Stimulated activated naive CD8-positive, alpha-beta T cell treated with anti-CD3 and anti-CD28 coated beads, Interleukin-15, amount 100 ng/mL, for 72 hours (primary cell): Measurements from ENCODE around the gene SMTNL2.

Experiments used
- ATAC-seq: fragments of 150-1000 bp; cut with Tn5 transposase; 2 replicates; pipeline ENCODE4 v1.10.0; 2021; ENCODE audit warnings: mild to moderate bottlenecking, moderate library complexity
- DNase-seq, 2 donors: peaks; one replicate each; pipeline ENCODE4 v3.0.0; 2021 to 2022
- H3K27ac Mint-ChIP-seq, 2 donors: one replicate each; pipeline ENCODE4 v1.8.0; 2022; ENCODE audit warnings: mild to moderate bottlenecking in 2 of 2, mixed read lengths in 2 of 2, moderate library complexity in 2 of 2
- H3K27me3 Mint-ChIP-seq: one replicate; pipeline ENCODE4 v1.8.0; 2022; ENCODE audit warnings: mixed read lengths
- H3K4me1 Mint-ChIP-seq: one replicate; pipeline ENCODE4 v1.8.0; 2022; ENCODE audit warnings: mild to moderate bottlenecking, mixed read lengths
- H3K4me3 Mint-ChIP-seq, 2 donors: one replicate each; pipeline ENCODE4 v1.8.0; 2022; ENCODE audit warnings: mild to moderate bottlenecking in 2 of 2, mixed read lengths in 2 of 2, moderate library complexity in 1 of 2
- H3K9me3 Mint-ChIP-seq, 2 donors: one replicate each; pipeline ENCODE4 v1.8.0; 2022; ENCODE audit warnings: mixed read lengths in 2 of 2

SMTNL2 gene

DNA sequence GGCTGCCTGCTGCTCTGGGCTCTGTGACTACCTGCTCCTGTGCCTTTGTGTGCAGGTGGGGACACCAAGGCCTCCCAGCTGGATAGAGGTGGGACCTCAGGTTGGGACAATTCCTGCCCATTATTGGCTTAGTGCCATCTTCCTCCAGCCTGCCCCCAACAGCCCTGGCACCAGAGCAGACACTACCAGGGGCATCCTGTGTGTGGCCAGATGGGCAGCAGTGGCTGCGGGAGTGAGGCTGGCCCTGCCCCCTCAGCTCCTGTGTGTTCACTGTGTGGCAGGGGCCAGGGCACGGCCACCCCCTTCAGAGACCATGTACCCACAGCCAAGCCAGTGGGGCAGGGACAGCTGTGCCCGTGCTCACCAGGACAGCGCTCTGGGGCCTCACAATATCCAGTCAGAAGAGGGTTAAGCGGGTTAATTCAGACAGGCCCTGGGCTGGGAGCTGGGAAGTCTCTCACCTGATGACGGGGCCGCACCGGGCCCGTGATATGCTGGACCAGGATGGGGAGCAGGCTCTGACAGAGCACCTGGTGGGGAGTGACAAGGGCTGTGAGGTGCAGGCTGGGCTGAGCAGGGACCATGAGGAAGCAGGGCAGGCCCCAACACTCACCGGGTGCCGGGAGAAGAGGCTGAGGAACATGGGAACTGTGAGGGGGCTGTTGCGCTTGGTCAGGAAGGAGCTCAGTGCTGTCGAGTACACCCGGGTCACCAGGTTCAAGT lies 42.2 kb upstream of the SMTNL2 start:
- Mint-ChIP-seq H3K27me3 (no peaks in the 10 kb centered on the region), H3K27ac (peak overlapping the region; percentile 14 to 79), H3K9me3 (no peaks in the 10 kb centered on the region), H3K4me3 (no peak overlapping the region), H3K4me1 (peaks cover 19% of the 10 kb centered on the region)
- no peak for DNase-seq
- no peak for ATAC-seq

DNA sequence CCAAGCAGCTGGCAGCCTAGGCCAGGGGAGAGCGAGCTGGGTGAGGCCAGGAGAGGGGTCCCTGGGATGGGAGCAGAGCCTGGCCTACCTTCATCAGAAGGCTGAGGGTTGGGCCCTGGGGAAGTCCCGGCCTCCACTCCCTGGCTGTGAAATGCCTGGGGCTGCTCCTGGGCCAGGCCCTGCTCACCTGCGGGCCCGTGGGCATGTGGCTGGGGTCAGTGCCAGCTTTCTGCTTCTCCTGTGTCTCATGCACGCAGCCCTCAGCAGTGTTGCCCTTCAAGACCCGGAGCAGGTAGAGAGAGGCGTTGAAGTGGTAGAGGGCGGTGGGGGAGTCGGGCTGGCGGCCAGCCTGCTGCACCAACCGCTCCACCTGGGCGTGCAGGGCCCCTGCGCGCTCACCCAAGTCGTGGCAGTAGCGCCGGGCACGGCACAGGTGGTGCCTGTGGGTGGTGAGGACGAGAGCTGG lies 41.6 kb upstream of the SMTNL2 start:
- Mint-ChIP-seq H3K9me3 (no peaks in the 10 kb centered on the region), H3K4me3 (no peak overlapping the region), H3K4me1 (peaks cover 14% of the 10 kb centered on the region), H3K27ac (no peak overlapping the region), H3K27me3 (no peaks in the 10 kb centered on the region)
- ATAC-seq (no peak), DNase-seq (no peak)

GRCh38 chr17:4543557-4544026 lies 40.7 kb upstream of the SMTNL2 start:
- Mint-ChIP-seq H3K27ac (peak overlapping the region in 1 of 2 donors; percentile 71), H3K4me1 (peaks cover 14% of the 10 kb centered on the region), H3K4me3 (no peak overlapping the region), H3K9me3 (no peaks in the 10 kb centered on the region), H3K27me3 (no peaks in the 10 kb centered on the region)
- DNase-seq (no peak), ATAC-seq (no peak)

GRCh38 chr17:4544135-4544950 lies 40.0 kb upstream of the SMTNL2 start:
- Mint-ChIP-seq H3K27me3 (no peaks in the 10 kb centered on the region), H3K4me3 (no peak overlapping the region), H3K27ac (peak overlapping the region in 1 of 2 donors; percentile 71)

DNA sequence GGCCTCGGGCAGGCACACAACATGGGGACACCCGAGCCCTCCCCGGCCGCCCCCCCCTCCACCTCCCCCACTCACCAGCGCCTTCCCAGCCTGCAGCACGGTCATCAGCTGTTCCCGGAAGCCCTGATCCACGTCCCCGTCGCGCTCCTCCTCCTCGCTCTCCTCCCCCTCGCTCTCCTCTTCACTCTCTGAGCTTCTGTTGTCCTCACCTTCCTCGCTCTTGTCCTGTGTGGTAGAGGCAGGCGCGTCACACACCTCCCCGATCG lies 39.4 kb upstream of the SMTNL2 start:
- ATAC-seq (no peak), DNase-seq (no peak)
- H3K4me1 Mint-ChIP-seq: peaks cover 14% of the 10 kb centered on the region
- H3K9me3 Mint-ChIP-seq: no peaks in the 10 kb centered on the region
- H3K4me3 Mint-ChIP-seq: no peak overlapping the region
- no peak overlapping the region for H3K27ac Mint-ChIP-seq
- no peaks in the 10 kb centered on the region for H3K27me3 Mint-ChIP-seq

More at GRCh38 chr17:4544135-4544950, 40.0 kb upstream of the SMTNL2 start:
- Mint-ChIP-seq H3K4me1 (peaks cover 14% of the 10 kb centered on the region), H3K9me3 (no peaks in the 10 kb centered on the region)
- no peak for ATAC-seq
- DNase-seq: no peak

- Mint-ChIP-seq H3K4me1 (peaks cover 14% of the 10 kb centered on the region), H3K27ac (no peak overlapping the region), H3K4me3 (no peak overlapping the region), H3K27me3 (no peaks in the 10 kb centered on the region), H3K9me3 (no peaks in the 10 kb centered on the region)
- no peak for DNase-seq
- no peak for ATAC-seq
Observed at GRCh38 chr17:4545217-4545951, 38.9 kb upstream of the SMTNL2 start.

GRCh38 chr17:4547118-4547906 lies 37.0 kb upstream of the SMTNL2 start:
- no peak for DNase-seq
- H3K4me1 Mint-ChIP-seq: peaks cover 10% of the 10 kb centered on the region
- no peak overlapping the region for H3K27ac Mint-ChIP-seq
- no peak for ATAC-seq
- no peak overlapping the region for H3K4me3 Mint-ChIP-seq
- H3K27me3 Mint-ChIP-seq: no peaks in the 10 kb centered on the region
- no peaks in the 10 kb centered on the region for H3K9me3 Mint-ChIP-seq

DNA sequence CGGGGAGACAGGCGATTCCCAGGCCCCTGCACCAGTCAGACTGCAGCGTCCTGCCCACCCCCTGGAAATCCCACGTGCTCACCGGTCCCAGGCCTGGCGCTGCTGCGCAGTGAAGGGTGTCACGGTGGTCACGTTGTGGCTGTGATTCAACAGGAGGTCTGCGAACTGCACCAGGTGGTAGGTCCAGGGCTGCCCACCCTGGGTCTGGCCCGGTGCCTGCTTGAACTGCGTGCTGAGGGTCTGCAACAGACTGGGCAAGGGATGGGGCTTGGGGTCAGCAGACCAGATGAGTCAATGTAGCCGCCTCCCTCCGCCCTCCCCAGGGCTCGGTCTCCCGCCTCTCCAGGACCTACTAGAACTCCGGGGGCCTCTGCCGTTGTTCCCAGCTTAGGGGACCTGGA lies 36.3 kb upstream of the SMTNL2 start:
- no peaks in the 10 kb centered on the region for H3K27me3 Mint-ChIP-seq
- H3K4me3 Mint-ChIP-seq: no peak overlapping the region
- no peak for ATAC-seq
- no peak for DNase-seq
- no peaks in the 10 kb centered on the region for H3K9me3 Mint-ChIP-seq
- no peak overlapping the region for H3K27ac Mint-ChIP-seq
- peaks cover 7% of the 10 kb centered on the region for H3K4me1 Mint-ChIP-seq

DNA sequence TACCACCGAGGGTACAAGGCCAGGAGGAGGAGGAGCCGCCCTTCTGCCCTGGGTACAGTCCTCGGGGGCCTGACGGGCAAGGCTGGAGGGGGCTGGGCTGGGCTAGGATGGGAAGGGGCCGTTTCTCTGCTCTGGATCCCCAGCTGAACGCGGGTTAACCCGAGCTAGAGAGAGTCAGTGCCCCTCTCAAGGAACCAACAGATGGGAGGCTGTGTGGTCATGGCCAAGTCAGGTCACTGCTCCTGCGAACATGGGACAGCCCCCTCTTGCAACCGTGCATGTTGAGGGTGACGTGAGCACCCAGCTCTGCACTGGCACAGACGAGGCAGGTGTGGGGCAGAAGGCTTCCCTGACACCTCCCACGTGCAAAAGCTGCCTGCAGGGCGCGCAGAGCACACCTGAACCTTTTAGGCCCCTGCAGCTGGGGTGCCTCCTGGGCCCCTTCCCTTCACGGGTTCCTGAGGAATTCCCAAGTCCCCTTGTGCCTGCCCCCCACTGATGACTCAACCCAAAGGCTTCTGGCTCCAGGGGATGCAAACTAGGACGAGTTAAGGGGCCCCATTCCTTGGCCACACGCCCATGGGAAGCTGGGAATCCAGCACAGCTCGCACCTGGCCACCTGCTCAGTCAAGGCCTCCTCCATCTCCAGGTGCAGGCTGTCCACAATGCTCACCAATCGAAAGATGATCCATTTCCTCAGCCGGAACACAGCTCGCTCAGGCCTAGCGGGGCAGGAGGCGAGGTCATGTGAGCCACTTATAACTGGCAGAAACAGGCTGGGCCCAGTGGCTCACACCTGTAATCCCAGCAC lies 35.4 kb upstream of the SMTNL2 start:
- ATAC-seq (no peak), DNase-seq (no peak)
- H3K27ac Mint-ChIP-seq: no peak overlapping the region
- H3K4me1 Mint-ChIP-seq: peaks cover 16% of the 10 kb centered on the region
- no peaks in the 10 kb centered on the region for H3K9me3 Mint-ChIP-seq
- no peak overlapping the region for H3K4me3 Mint-ChIP-seq
- no peaks in the 10 kb centered on the region for H3K27me3 Mint-ChIP-seq

- Mint-ChIP-seq H3K4me3 (no peak overlapping the region), H3K4me1 (peaks cover 26% of the 10 kb centered on the region), H3K27ac (peak overlapping the region in 1 of 2 donors; percentile 87), H3K9me3 (no peaks in the 10 kb centered on the region), H3K27me3 (no peaks in the 10 kb centered on the region)
- DNase-seq (no peak), ATAC-seq (no peak)
Observed at GRCh38 chr17:4549781-4550533, 34.4 kb upstream of the SMTNL2 start.

DNA sequence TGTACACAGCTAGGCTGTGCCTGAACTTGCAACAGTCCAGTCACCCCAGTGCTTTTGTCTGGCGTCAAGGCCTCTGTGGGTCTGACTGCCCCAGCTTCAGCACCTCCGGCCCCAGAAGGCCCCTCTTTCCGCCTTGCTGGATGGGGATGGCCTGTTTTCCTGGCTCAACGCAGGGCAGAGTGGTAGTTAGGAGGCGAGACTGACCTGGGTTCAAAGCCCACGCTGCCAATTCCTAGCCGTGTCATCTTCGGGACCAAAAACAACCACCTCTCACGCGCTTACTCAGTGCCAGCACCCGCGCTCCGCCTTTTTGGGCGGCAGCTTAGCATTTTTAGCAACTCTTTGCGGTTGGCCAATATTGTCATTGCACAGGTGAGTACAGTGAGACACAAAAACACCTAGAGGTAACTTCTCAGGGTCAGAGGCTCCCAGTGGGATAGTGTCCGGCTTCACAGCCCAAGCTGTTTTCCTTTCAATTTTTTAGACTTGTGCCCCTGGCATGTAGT lies 33.7 kb upstream of the SMTNL2 start:
- H3K27ac Mint-ChIP-seq: peak overlapping the region in 1 of 2 donors; percentile 34
- no peak for ATAC-seq
- DNase-seq: no peak
- H3K4me3 Mint-ChIP-seq: no peak overlapping the region
- H3K27me3 Mint-ChIP-seq: no peaks in the 10 kb centered on the region
- H3K9me3 Mint-ChIP-seq: no peaks in the 10 kb centered on the region
- H3K4me1 Mint-ChIP-seq: peaks cover 28% of the 10 kb centered on the region

GRCh38 chr17:4551141-4551540 lies 33.2 kb upstream of the SMTNL2 start:
- ATAC-seq (no peak), DNase-seq (no peak)
- Mint-ChIP-seq H3K4me1 (peaks cover 34% of the 10 kb centered on the region), H3K27me3 (no peaks in the 10 kb centered on the region), H3K27ac (peak overlapping the region in 1 of 2 donors; percentile 19), H3K4me3 (no peak overlapping the region), H3K9me3 (no peaks in the 10 kb centered on the region)

GRCh38 chr17:4551796-4552525 lies 32.4 kb upstream of the SMTNL2 start:
- no peak overlapping the region for H3K27ac Mint-ChIP-seq
- ATAC-seq: no peak
- peaks cover 40% of the 10 kb centered on the region for H3K4me1 Mint-ChIP-seq
- no peak for DNase-seq
- no peak overlapping the region for H3K4me3 Mint-ChIP-seq
- H3K9me3 Mint-ChIP-seq: no peaks in the 10 kb centered on the region
- no peaks in the 10 kb centered on the region for H3K27me3 Mint-ChIP-seq
